Stimulated activated CD4-positive, alpha-beta T cell treated with anti-CD3 and anti-CD28 coated beads, TNF-alpha, amount 100 ng/mL, for 4 hours (primary cell): ENCODE results near the gene PHAX.
"Not testable (repeated sequence)": the region's sequence is repeated elsewhere in the genome, so short reads cannot be mapped to it uniquely, and the experiment has no call there.

ENCODE experiments used
- DNase-seq, 3 experiments: peaks; one replicate each; pipeline ENCODE4 v3.0.0-alpha.2; 2020; ENCODE audit warnings: low read depth in 3 of 3

Gene PHAX

DNA sequence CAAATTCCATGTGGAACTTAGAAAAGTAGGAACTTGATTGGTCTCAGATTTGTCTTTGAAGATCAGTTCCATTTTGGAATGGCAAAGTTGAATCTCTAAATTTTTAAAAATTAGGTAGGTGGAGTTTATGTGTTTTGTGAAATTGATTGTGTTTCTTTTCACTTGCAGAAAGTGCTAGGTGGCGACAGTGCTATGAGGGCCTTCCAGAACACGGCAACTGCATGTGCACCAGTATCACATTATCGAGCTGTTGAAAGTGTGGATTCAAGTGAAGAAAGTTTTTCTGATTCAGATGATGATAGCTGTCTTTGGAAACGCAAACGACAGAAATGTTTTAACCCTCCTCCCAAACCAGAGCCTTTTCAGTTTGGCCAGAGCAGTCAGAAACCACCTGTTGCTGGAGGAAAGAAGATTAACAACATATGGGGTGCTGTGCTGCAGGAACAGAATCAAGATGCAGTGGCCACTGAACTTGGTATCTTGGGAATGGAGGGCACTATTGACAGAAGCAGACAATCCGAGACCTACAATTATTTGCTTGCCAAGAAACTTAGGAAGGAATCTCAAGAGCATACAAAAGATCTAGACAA is 2.8 kb downstream of the PHAX start:
- no peak for DNase-seq

DNA sequence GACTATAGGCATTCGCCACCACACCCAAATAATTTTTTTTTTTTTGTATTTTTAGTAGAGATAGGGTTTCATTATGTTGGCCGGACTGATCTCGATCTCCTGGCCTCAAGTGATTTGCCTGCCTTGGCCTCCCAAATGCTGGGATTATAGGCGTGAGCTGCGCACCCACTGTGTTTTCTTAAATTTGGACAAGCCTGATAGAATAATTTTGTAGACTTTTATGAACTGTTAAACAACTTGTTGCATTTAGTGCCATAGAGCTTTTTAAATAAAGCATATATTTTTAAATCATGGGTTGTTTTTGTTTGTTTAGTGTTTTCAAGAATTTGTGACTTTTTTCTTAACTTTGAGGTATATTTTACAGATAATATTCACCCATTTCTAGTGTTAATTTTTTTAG is 4.8 kb downstream of the PHAX start:
- no peak for DNase-seq

DNA sequence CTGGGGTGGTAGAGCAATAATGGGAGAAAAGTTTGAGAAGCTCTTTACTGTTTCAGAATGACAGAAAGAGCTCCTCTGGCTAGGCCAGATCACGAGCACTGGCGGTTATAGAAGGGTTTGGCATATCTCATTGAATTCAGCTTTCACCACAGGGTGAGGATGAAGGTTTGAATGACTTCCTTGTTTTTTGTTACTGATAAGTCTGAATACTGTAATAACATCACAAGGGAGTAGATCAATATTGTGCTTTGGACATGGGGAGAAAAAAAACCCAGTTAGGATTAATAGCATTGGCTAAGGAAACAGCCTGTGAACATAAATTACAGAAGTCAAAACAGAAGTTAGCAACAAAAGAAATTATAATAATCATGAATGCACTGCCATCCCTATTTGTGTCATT is 9.4 kb downstream of the PHAX start:
- no peak for DNase-seq

DNA sequence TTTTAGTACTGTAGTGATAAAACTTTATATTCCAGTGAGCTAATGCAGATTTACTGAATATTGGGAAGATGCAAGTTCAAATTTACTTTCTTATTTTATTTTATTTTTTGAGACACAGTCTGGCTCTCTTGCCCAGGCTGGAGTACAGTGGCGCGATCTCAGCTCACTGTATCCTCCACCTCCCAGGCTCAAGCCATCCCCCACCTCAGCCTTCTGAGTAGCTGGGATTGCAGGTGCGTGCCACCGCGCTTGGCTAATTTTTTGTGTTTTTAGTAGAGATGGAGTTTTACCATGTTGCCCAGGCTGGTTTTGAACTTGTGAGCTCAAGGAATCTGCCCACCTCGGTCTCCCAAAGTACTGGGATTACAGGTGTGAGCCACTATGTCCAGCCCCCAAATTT is 9.9 kb downstream of the PHAX start:
- no peak for DNase-seq

DNA sequence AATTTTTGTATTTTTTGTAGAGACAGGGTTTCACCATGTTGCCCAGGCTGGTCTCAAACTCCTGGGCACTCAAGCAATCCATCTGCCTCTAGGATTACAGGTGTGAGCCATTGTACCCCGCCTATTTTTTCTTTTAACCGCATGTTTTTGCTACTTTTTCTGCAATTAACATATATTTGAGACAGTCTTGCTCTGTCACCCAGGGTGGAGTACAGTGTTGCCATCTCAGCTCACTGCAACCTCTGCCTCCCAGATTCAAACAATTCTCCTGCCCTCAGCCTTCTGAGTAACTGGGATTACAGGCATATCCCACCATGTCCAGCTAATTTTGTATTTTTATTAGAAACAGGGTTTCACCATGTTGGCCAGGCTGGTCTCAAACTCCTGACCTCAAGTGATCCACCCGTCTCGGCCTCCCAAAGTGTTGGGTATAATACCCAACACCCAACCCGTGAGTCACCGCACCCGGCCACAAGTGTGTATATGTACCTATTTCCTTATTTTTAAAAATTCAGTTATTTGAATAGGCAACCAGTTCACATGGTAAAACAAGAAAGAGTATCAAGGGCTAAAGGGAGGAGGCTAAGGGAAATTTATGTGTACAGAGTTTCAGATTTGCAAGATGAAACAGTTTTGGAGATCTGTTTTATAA is 13.3 kb downstream of the PHAX start:
- DNase-seq, result no peak

DNA sequence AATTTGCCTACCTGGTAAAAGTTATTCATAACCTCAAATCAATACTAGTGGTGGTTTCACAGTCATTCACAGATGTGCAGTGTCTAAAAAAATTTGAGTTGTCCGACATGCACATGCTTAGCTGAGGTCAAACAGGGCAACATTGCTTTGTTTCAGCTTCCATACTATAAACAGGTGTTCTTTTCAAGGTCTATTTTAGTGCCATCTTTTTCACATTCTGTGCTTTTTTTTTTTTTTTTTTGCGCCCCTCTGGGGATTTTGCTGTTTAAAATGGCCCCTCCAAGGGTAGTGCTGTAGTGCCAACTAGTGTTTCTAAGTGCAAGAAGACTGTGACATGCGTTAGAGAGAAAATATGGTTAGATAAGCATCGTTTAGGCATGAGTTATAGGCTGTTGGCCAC is 14.5 kb downstream of the PHAX start:
- DNase-seq, result no peak

DNA sequence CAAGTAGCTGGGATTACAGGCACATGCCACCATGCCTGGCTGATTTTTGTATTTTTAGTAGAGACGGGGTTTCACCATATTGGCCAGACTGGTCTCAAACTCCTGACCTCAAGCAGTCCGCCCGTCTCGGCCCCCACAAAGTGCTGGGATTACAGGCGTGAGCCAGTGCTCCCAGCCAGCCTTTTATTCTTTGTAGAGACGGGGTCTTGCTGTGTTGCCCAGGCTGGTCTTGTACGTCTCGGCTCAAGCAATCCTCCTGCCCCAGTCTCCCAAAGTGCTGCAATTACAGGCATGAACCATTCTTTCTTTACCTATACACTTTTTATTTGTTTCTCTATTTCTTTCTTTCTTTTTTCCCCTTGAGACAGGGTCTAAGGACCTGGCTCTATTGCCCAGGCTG is 16.9 kb downstream of the PHAX start:
- not testable (repeated sequence) for DNase-seq

DNA sequence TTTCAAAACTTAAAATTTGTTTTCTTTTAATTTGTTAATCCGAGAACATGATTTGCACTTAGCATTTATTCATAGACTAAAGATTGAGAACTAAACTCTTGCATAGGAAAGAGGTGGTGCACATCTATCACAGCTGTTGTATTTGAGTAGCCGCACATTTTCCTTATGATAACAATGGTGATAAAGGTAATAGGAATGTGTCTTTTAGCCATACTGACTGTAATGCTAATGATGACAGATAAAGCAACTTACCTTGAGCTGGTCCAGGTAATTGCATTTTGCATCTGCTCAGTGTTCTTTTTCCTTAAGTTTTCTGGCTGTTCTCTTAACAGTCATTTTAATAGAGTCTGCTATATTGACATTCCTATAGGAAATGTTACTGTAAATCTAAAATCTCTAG is 19.0 kb downstream of the PHAX start:
- DNase-seq, result no peak

DNA sequence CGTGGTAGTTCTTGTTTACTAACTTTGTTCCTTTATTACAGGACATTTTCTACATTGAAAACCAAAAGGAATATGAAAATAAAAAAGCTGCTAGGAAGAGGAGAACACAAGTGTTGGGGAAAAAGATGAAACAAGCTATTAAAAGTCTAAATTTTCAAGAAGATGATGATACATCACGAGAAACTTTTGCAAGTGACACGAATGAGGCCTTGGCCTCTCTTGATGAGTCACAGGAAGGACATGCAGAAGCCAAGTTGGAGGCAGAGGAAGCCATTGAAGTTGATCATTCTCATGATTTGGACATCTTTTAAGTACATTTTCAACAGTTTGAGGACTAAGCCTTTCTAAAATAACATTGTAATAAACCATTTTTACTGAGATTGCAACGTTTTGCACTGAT is 23.8 kb downstream of the PHAX start:
- no peak for DNase-seq

DNA sequence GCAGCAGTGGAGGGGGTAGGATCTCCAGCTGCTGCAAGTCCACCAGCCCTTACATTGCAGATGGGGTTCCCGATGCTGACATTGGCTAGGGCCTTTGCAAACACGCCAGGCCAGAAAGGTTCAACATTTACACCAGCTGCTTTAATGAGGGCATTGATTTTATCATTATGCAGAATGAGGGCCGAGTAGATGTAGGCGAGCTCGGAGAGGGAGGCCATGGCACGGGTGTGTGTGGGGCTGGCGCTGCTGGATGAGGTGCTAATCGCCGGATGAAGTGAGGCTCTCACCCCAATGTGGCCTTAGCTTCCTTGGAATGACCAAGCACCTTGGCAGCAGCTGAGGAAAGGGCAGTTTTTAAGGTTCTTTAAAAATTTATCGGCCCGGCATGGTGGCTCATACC is 27.4 kb downstream of the PHAX start:
- no peak for DNase-seq

DNA sequence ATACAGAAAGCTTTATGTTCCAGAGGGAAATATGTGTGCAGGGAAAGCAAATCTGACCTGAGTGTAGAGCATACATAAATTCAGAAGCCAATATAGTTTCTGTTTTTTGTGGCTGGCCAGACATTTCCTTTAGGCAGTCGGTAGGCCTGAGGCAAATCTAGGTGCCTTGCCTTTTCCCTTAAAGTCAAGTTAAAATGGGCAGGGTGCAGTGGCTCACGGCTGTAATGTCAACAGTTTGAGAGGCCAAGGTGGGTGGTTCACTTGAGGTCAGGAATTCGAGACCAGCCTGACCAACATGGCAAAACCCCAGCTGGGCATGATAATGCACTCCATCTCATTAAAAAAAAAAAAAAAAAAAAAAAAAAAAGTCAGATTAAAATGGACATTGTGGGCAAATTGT is 31.2 kb downstream of the PHAX start:
- no peak for DNase-seq

DNA sequence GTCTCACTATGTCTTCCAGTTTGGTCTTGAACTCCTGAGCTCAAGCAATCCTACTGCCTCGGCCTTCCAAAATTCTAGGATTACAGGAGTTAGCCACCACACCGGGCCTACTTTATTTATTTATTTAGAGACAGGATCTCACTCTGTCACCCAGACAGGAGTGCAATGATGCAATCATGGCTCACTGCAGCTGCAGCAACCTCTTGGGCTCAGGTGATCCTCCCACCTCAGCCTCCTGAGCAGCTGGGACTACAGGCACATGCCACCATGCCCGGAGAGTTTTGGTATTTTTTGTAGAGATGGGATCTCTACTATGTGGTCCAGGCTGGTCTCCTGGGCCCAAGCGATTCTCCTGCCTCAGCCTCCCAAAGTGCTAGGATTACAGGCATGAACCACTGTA is 32.8 kb downstream of the PHAX start:
- DNase-seq, result no peak

DNA sequence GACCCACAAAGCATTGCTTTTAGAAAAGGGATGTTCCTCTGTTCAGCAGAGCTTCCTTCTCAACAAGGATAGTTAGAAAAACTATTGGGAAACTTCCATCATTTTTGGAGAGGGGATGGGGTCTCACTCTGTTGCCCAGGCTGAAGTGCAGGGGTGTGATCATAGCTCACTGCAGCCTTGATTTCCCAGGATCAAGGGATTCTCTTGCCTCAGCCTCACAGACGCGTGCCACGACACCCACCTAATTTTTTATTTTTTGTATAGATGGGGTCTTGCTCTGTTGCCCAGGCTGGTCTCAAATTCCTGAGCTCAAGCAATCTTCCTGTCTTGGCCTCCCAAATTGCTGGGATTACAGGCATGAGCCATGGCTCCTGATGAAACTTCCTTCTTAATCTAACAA is 34.8 kb downstream of the PHAX start:
- DNase-seq, result no peak

DNA sequence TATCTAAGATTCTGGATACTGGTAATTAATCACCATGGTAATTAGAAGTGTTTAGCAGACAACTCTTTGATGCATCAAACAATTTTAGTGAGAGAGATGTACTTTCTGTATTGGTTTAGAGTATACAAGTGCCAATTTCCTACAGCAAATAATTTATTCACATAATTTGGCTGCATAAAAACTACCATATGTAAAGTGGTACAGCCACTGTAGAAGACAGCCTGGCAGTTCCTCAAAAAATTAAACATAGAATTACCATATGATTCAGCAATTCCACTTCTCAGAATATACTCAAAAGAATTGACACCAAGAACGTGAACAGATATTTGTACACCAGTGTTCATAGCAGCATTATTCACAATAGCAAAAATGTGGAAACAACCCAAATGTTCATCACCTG is 36.2 kb downstream of the PHAX start:
- DNase-seq, result no peak

DNA sequence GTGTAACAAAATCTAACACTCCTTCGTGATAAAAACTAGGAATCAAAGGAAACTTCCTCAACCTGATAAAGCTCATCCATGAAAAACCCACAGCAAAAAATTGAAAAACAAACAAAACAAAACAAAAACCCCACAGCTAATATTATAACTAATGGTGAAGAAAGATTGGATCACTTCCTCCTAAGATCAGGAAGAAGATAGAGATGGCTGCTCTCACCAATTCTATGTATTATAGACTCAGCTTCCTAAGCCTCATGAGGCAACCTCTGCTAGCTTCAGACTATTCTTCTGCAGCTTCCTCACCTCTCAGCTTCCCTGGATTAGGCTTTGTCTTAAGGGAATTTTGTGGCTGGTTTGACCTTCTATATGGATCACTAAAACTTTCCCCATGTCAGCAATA is 40.1 kb downstream of the PHAX start:
- DNase-seq, result no peak

DNA sequence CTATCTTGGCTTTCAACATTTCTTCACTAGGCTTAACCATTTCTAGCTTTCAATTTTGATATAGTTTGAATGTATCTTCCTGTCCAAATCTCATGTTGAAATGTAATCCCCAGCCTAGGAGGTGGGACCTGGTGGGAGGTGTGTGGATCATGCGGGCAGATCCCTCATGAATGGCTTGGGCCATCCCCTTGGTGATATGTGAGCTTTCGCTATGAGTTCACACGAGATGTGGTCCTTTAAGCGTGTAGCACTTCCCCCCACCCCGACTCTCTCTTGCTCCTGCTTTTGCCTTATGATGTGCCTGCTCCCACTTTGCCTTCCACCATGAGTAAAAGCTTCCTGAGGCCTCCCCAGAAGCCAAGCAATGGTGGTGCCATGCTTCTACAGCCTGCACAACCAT is 40.6 kb downstream of the PHAX start:
- DNase-seq, result no peak

DNA sequence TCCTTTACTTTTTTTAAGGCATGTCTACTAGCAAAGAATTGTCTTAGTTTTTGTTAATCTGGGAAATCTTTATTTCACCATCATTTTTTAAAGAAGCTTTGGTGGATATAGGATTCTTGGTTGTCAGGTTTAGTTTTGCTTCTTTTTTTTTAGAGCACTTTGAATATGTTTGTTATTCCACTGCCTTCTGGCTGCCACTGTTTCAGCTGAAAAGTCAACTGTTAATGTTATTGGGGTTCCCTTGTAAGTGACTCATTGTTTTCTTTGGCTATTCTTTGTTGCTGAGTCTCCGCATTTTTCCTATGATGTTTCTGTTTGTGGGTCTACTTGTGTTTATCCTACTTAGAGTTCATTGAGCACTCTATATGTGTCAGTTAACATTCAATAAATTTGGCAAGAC is 44.4 kb downstream of the PHAX start:
- no peak for DNase-seq

DNA sequence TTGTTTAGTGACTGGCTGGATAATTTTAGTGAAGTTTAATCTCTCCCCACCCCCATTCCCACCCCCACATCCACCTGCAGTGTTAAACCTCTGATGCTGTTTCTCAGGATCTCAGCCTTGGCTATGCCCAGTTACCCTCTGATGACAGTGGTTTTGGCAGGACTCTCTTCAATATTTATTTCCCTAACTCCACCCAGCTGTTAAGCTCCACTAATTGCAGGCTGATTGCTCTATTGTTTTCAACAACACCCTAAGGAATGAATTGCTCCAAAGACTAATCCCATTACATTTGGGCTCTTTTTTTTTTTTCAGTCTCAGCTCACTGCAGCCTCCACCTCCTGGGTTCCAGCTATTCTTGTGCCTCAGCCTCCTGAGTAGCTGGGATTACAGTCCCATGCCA is 46.3 kb downstream of the PHAX start:
- DNase-seq, result no peak

DNA sequence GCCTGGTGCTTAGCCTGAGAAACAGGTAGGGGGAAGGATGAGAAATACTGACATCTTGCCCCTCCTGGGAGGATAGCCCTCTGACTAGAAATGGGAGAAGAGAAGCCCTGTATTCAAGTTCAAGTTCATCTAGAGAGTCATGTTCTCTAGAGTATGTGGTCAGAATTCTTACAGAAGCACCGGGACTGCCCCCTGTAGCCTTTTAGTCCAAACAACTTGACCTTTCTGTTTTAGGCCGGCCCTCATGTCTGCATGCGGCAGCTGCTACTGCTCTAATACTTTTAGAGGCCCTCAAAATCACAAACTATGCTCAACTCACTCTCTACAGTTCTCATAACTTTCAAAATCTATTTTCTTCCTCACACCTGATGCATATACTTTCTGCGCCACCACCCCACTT is 47.7 kb downstream of the PHAX start:
- DNase-seq, result no peak

DNA sequence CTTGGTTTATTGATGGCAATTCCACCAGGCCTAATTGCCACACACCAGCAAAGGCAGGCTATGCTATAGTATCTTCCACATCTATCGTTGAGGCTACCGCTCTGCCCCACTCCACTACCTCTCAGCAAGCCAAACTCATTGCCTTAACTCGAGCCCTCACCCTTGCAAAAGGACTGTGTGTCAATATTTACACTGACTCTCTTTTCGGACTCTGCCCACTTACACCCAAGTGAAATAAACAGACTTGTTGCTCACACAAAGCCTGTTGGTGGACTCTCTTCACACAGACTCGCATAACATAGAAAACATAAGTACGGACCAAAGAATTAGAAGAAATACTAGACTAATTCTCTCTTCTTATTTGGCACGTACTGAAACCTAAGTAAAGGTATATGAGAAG is 48.3 kb downstream of the PHAX start:
- not testable (repeated sequence) for DNase-seq

DNA sequence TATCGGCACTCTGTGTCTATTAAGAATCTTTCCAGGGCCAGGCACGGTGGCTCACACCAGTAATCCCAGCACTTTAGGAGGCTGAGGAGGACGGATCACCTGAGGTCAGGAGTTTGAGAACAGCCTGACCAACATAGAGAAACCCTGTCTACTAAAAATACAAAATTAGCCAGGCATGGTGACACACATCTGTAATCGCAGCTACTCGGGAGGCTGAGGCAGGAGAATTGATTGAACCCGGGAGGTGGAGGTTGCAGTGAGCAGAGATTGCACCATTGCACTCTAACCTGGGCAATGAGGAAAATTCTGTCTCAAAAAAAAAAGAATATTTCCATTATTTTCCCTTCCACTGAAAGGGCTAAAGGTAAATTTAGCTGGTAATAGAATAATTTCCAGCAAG is 49.0 kb downstream of the PHAX start:
- not testable (repeated sequence) for DNase-seq

DNA sequence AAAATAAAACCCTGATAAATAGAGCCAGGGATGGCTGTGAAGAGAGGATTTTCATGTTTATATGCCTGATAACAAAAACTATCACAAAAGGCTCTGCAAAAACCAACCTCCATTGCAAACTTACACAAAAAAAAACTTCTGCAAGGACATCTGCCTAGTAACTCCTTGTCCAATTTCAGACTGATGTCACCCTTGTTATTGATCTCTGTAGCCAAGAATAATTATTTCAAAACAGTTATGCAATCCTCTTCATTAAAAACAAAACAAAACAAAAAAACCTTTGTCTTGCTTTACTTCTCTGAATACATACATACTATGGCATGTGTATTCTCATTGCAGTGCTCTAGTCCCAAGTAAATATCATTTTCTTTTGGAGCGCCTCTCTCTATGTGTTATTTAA is 49.7 kb downstream of the PHAX start:
- no peak for DNase-seq

DNA sequence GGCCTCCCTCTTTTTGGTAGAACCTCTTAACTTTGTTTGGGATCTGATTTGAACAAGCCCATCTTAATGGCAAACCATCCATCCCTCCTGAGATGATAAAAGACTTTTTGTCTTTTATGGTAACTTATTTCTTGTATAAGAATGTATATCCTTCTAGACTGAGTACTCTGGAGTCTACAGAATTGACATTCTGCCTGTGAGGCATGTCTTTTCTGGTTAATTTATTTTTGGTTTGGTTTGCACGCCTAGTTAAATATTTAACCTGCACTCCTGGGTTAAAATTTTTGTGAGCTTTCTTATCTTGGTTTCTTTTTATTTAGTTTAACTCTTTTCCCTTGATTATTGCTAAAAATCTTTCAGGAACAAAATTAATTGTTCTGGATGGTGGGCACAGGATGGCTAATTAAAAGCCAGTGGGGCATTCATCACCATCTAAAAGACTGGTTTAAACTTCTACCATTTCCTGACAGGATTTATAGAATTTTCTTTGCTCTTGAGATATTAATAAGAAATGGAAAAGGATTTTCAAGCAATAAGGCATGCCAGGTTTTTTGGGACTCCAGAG is 50.3 kb downstream of the PHAX start:
- DNase-seq, result no peak
